Activated CD8-positive, alpha-beta memory T cell treated with anti-CD3 and anti-CD28 coated beads for 48 hours (primary cell): ENCODE data around the gene TMEM158.

ENCODE experiments used
- DNase-seq, 3 experiments: peaks; one replicate each; pipeline ENCODE4 v3.0.0-alpha.2; 2020; ENCODE audit warnings: low read depth in 2 of 3, low spot score in 2 of 3

Gene TMEM158

GRCh38 chr3:45204136-45204535 is 22.0 kb downstream of the TMEM158 start:
- DNase-seq, result no peak

- no peak for DNase-seq
Measured at GRCh38 chr3:45199837-45200648, 26.0 kb downstream of the TMEM158 start.

GRCh38 chr3:45198264-45199260 is 27.5 kb downstream of the TMEM158 start:
- no peak for DNase-seq

GRCh38 chr3:45194791-45195190 is 31.3 kb downstream of the TMEM158 start:
- DNase-seq, result no peak

- no peak for DNase-seq
Measured at GRCh38 chr3:45191924-45192417, 34.1 kb downstream of the TMEM158 start.

- no peak for DNase-seq
Measured at GRCh38 chr3:45191424-45191823, 34.7 kb downstream of the TMEM158 start.

- DNase-seq, result no peak
Measured at GRCh38 chr3:45188719-45189659, 37.1 kb downstream of the TMEM158 start.

- no peak for DNase-seq
Measured at GRCh38 chr3:45187694-45188141, 38.4 kb downstream of the TMEM158 start.

- DNase-seq, result no peak
Measured at GRCh38 chr3:45186871-45187270, 39.2 kb downstream of the TMEM158 start.

GRCh38 chr3:45185461-45185860 is 40.6 kb downstream of the TMEM158 start:
- no peak for DNase-seq

- DNase-seq, result no peak
Measured at GRCh38 chr3:45185052-45185451, 41.0 kb downstream of the TMEM158 start.

- DNase-seq, result no peak
Measured at GRCh38 chr3:45183872-45184262, 42.2 kb downstream of the TMEM158 start.

- DNase-seq, result no peak
Measured at GRCh38 chr3:45182915-45183871, 42.9 kb downstream of the TMEM158 start.

- no peak for DNase-seq
Measured at GRCh38 chr3:45181496-45181895, 44.6 kb downstream of the TMEM158 start.

GRCh38 chr3:45180899-45181298 is 45.2 kb downstream of the TMEM158 start:
- no peak for DNase-seq

- no peak for DNase-seq
Measured at GRCh38 chr3:45180051-45180450, 46.0 kb downstream of the TMEM158 start.

- DNase-seq, result no peak
Measured at GRCh38 chr3:45179163-45179562, 46.9 kb downstream of the TMEM158 start.

GRCh38 chr3:45178183-45179023 is 47.7 kb downstream of the TMEM158 start:
- DNase-seq, result no peak

- DNase-seq, result no peak
Measured at GRCh38 chr3:45176912-45177311, 49.2 kb downstream of the TMEM158 start.
